HCT116 (cell line): ENCODE data around the gene TWSG1.

Experiments used
- EGR1 ChIP-seq: IDR thresholded peaks from 2 replicates; pipeline ENCODE4 v1.6.1; 2012; ENCODE audit warnings: low read depth
- EZH2phosphoT487 ChIP-seq: fragments of 200-600 bp; IDR thresholded peaks from 2 replicates; pipeline ENCODE4 v1.6.1; 2018; ENCODE audit warnings: antibody characterized with exemption, borderline replicate concordance
- JUND ChIP-seq: IDR thresholded peaks from 2 replicates; pipeline ENCODE4 v1.6.1; 2012
- POLR2A ChIP-seq: IDR thresholded peaks from 2 replicates; pipeline ENCODE4 v1.7.0; 2011; ENCODE audit warnings: borderline replicate concordance; ENCODE audit not compliant: insufficient read depth, insufficient read length; ENCODE audit errors: extremely low read depth
- RAD21 ChIP-seq: IDR thresholded peaks from 2 replicates; pipeline ENCODE4 v1.6.1; 2012; ENCODE audit warnings: low read depth, mild to moderate bottlenecking
- SIN3A ChIP-seq: IDR thresholded peaks from 2 replicates; pipeline ENCODE4 v1.6.1; 2012; ENCODE audit warnings: low read depth
- YY1 ChIP-seq: IDR thresholded peaks from 2 replicates; pipeline ENCODE4 v1.6.1; 2011; ENCODE audit warnings: low read length, low read depth, moderate library complexity, mild to moderate bottlenecking; ENCODE audit not compliant: insufficient replicate concordance; ENCODE audit errors: extremely low read depth
- ZFX ChIP-seq: fragments of 450-650 bp; IDR thresholded peaks from 2 replicates; pipeline ENCODE4 v1.6.1; 2017
- TF ChIP-seq, protein P1 (sequence below), 3 experiments: fragments of 200-600 bp in 1 of 3; sonication (generic) in 1 of 3; IDR thresholded peaks in 2 of 3; conservative IDR thresholded peaks in 1 of 3; 2 replicates each; pipeline ENCODE4 v1.5.1; 2012 to 2017; ENCODE audit warnings: low read depth in 2 of 3, low read length in 2 of 3, antibody characterized with exemption in 1 of 3, borderline replicate concordance in 1 of 3, control low read depth in 1 of 3, mild to moderate bottlenecking in 1 of 3, mixed read lengths in 1 of 3, mixed run types in 1 of 3, moderate library complexity in 1 of 3; ENCODE audit not compliant: insufficient read depth in 1 of 3
- TF ChIP-seq, protein P2 (sequence below): IDR thresholded peaks from 2 replicates; pipeline ENCODE4 v1.6.1; 2012; ENCODE audit warnings: low read depth
- TF ChIP-seq, protein P3 (sequence below): IDR thresholded peaks from 2 replicates; pipeline ENCODE4 v1.6.1; 2012

DNA sequence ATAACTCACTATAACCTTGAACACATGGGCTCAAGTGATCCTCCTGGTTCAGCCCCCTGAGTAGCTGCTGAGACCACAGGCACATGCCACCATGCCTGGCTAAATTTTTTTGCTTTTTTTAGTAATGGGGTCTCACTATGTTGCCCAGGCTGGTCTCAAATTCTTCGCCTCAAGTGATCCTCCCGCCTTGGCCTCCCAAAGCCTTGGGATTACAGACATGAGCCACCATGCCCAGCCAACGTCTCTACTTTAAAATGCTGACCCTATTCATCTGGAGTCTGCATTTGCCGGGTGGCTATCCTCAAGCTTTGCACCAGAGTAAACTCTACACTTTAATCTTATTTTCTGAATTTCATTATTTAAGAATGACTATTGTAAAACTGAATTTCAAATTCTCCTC is 103.1 kb downstream of the TWSG1 start:
- TF ChIP-seq, protein P1, sequence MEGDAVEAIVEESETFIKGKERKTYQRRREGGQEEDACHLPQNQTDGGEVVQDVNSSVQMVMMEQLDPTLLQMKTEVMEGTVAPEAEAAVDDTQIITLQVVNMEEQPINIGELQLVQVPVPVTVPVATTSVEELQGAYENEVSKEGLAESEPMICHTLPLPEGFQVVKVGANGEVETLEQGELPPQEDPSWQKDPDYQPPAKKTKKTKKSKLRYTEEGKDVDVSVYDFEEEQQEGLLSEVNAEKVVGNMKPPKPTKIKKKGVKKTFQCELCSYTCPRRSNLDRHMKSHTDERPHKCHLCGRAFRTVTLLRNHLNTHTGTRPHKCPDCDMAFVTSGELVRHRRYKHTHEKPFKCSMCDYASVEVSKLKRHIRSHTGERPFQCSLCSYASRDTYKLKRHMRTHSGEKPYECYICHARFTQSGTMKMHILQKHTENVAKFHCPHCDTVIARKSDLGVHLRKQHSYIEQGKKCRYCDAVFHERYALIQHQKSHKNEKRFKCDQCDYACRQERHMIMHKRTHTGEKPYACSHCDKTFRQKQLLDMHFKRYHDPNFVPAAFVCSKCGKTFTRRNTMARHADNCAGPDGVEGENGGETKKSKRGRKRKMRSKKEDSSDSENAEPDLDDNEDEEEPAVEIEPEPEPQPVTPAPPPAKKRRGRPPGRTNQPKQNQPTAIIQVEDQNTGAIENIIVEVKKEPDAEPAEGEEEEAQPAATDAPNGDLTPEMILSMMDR (IDR thresholded peaks at IDR 0.05 in 2 of 3, conservative IDR thresholded peaks at IDR 0.05 in 1 of 3; ENCODE audit: borderline replicate concordance in 1 of 3, insufficient read depth in 1 of 3, low read depth in 2 of 3, low read length in 2 of 3): no peak
- TF ChIP-seq YY1 (no peak), JUND (no peak), EGR1 (no peak), ZFX (no peak), EZH2phosphoT487 (no peak), POLR2A (no peak), SIN3A (no peak), RAD21 (no peak)
- TF ChIP-seq, protein P2, sequence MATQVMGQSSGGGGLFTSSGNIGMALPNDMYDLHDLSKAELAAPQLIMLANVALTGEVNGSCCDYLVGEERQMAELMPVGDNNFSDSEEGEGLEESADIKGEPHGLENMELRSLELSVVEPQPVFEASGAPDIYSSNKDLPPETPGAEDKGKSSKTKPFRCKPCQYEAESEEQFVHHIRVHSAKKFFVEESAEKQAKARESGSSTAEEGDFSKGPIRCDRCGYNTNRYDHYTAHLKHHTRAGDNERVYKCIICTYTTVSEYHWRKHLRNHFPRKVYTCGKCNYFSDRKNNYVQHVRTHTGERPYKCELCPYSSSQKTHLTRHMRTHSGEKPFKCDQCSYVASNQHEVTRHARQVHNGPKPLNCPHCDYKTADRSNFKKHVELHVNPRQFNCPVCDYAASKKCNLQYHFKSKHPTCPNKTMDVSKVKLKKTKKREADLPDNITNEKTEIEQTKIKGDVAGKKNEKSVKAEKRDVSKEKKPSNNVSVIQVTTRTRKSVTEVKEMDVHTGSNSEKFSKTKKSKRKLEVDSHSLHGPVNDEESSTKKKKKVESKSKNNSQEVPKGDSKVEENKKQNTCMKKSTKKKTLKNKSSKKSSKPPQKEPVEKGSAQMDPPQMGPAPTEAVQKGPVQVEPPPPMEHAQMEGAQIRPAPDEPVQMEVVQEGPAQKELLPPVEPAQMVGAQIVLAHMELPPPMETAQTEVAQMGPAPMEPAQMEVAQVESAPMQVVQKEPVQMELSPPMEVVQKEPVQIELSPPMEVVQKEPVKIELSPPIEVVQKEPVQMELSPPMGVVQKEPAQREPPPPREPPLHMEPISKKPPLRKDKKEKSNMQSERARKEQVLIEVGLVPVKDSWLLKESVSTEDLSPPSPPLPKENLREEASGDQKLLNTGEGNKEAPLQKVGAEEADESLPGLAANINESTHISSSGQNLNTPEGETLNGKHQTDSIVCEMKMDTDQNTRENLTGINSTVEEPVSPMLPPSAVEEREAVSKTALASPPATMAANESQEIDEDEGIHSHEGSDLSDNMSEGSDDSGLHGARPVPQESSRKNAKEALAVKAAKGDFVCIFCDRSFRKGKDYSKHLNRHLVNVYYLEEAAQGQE: no peak
- TF ChIP-seq, protein P3, sequence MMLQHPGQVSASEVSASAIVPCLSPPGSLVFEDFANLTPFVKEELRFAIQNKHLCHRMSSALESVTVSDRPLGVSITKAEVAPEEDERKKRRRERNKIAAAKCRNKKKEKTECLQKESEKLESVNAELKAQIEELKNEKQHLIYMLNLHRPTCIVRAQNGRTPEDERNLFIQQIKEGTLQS: no peak
